ENCODE results near the gene REC114.
A peak's percentile ranks its signal among the peaks of the same experiment; 100 is the strongest.

REC114 gene

DNA sequence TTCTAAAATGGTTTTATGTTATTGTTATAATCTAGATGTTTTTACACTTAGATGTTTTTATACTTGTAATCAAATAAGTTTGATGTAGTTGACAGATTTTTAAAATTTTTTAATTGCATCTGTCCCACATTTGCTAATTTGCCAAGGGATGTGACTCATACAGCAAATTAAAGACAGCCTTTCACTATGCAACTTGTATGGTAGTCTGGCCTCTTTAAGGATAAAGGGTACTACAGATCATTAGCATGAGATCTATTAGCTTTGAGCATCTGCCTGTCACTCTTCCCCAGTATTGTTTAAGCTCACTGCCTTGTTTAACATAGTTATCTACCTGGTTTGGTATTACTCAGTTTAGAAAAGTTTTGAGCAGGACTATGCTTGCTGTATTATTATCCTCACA lies 107.2 kb downstream of the REC114 start:
- TF ChIP-seq, protein P1, sequence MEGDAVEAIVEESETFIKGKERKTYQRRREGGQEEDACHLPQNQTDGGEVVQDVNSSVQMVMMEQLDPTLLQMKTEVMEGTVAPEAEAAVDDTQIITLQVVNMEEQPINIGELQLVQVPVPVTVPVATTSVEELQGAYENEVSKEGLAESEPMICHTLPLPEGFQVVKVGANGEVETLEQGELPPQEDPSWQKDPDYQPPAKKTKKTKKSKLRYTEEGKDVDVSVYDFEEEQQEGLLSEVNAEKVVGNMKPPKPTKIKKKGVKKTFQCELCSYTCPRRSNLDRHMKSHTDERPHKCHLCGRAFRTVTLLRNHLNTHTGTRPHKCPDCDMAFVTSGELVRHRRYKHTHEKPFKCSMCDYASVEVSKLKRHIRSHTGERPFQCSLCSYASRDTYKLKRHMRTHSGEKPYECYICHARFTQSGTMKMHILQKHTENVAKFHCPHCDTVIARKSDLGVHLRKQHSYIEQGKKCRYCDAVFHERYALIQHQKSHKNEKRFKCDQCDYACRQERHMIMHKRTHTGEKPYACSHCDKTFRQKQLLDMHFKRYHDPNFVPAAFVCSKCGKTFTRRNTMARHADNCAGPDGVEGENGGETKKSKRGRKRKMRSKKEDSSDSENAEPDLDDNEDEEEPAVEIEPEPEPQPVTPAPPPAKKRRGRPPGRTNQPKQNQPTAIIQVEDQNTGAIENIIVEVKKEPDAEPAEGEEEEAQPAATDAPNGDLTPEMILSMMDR (conservative IDR thresholded peaks at IDR 0.05; ENCODE audit: low read length): no peak
- no peak overlapping the region for H3K4me3 ChIP-seq (ENCODE audit: low read length)
- DNase-seq (ENCODE audit: low read depth): peak; percentile 12

DNA sequence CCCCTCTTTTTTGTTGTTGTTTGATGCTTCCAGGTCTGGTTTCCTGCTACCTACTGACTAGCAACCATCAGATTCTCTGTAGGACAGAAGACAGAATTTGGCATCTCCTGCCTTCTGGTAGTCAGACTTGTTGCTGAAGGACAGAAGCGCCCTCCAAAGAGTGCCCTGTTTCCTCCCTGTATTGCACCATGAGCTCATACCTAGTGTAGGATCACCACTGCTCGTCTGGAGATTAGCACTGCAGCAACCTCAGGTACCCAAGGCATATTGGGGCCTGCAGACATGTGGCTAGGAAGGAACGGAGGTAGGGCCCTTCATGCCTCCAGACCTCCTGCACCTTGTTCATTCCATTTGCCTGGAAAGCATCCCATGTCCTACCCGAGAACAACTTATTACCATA lies 112.1 kb downstream of the REC114 start:
- DNase-seq (ENCODE audit: low read depth): no peak
- H3K4me3 ChIP-seq (ENCODE audit: low read length): no peak overlapping the region
- TF ChIP-seq, protein P1 (conservative IDR thresholded peaks at IDR 0.05; ENCODE audit: low read length): no peak

DNA sequence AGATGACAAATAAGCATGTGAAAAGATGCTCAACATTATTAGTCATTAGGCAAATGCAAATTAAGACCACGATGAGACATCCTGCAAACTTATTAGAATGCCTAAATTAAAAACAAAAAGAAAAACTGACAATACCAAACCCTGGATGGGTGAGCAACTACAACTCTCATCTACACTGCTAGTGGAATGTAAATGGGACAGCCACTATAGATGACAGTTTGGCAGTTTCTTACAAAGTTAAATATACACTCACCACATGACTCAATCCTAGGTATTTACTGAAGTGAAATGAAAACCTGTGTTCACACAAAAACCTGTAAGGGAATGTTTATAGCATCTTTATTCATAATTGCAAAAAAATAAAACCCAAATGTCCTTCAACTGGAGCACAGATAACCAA lies 115.6 kb downstream of the REC114 start:
- TF ChIP-seq, protein P1 (conservative IDR thresholded peaks at IDR 0.05; ENCODE audit: low read length): no peak
- H3K4me3 ChIP-seq (ENCODE audit: low read length): no peak overlapping the region

DNA sequence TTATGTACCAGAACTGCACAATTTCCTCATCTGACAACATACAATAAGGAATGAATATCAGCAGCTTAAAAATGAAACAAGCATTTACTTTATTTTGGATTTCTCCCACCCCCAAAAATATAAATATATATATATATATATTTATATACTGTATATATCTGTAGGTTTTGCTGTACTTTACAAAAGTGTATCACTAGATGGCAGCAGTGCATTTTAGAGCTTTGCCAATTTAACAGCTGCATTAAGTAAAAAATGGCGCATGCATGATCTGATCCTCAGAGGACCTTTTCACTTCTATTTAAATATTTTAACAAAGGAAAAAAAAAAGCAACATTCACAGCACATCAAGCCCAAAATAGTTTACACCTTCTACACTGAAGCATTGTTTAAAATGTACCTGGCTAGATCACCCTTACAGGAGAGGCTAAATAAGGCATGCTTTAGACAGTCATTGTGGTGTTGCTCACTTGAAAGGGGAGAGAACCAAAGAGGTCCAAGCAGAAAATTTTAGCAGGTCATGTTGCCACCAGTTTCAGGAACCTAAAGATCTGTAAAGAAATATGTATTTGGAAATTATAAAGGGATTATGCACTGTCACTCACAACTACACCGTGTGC lies 117.6 kb downstream of the REC114 start:
- DNase-seq (ENCODE audit: low read depth): peak; percentile 70
- TF ChIP-seq, protein P1 (conservative IDR thresholded peaks at IDR 0.05; ENCODE audit: low read length): peak; percentile 61
- H3K4me3 ChIP-seq (ENCODE audit: low read length): no peak overlapping the region

More for the DNA sequence above, 115.6 kb downstream of the REC114 start:
- no peak for DNase-seq (ENCODE audit: low read depth)

DNA sequence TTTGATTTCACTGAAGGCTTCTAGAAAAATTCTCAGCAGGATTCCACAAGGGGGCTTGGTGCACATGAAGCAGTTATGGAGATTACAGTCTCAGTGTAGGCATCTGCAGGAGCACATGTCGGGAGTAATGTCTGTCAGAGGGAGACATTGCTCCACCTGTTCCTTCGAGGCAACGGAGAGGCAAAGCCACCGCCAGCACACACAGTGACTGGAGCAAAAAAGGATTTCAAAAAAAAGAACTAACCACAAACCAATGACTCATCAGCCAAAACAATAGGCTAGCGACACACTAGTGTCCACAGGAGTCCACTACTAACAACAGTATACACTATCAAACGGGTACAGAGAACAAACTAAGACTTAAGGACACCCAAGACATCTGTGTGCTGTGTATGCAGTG lies 121.3 kb downstream of the REC114 start:
- peak; percentile 62 for DNase-seq (ENCODE audit: low read depth)
- TF ChIP-seq, protein P1 (conservative IDR thresholded peaks at IDR 0.05; ENCODE audit: low read length): peak; percentile 34
- no peak overlapping the region for H3K4me3 ChIP-seq (ENCODE audit: low read length)

DNA sequence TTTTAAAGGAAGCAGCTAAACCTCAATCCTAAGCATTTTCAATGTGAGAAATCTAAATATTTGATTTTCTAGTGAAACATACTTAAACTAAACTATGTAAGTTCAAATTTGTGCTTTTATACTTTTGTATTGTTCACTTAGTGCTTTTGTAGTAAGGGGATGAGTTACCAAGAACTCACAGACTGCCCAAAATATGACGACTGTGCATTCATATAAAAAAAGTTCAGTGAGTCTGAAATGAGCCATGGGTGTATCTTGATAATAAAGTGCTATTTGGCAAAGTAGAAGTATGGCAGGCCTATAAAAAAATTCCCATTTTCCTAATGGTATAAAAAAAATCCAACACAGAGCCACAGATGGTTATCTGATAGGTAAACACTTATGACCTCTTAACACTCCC lies 124.1 kb downstream of the REC114 start:
- DNase-seq (ENCODE audit: low read depth): no peak
- TF ChIP-seq, protein P1 (conservative IDR thresholded peaks at IDR 0.05; ENCODE audit: low read length): no peak
- no peak overlapping the region for H3K4me3 ChIP-seq (ENCODE audit: low read length)

DNA sequence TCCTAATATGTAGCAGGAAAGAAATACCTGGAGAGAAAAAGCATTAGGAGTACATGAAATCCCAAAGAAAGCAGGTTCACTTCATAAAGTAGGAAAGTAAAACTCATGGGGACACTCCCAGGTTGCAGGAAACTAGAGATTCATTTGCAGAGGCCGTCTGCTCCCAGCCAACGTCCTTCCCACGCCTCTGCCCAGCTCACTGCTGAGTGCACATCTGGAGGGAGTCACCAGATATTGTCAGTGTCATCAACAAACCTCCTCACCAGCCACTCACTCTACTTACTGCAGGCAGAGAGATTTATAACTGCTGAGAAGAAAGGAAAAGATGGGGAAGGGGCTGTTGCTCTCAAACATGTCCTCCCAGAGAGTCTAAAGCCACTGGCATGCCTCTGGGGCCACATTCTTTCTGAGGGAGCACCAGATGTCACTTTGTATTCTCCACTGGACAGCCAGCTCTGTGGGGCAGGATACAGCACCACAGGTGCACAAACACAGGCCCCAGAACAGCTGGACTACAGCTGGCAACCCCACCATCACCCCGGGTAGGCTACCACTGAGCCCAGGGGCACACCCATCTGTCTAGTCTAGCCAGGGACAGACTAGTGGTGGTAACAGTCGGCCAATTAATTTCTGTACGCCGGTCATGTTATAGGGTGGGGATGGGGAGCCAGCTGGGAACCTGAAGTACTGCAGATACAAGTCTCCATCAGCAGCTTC lies 125.8 kb downstream of the REC114 start:
- no peak for DNase-seq (ENCODE audit: low read depth)
- TF ChIP-seq, protein P1 (conservative IDR thresholded peaks at IDR 0.05; ENCODE audit: low read length): no peak
- H3K4me3 ChIP-seq (ENCODE audit: low read length): no peak overlapping the region

All from AG10803 (cell line).